ENCODE data around the gene LEPROT. TPM values are rescaled to one million over a fixed set of nuclear protein-coding genes. Genes with fewer than 3 reads are reported as not detected.

LEPROT gene
- total and polyA plus RNA-seq, 2 experiments from 2014 or later, result 22.9 to 24.9 TPM

DNA sequence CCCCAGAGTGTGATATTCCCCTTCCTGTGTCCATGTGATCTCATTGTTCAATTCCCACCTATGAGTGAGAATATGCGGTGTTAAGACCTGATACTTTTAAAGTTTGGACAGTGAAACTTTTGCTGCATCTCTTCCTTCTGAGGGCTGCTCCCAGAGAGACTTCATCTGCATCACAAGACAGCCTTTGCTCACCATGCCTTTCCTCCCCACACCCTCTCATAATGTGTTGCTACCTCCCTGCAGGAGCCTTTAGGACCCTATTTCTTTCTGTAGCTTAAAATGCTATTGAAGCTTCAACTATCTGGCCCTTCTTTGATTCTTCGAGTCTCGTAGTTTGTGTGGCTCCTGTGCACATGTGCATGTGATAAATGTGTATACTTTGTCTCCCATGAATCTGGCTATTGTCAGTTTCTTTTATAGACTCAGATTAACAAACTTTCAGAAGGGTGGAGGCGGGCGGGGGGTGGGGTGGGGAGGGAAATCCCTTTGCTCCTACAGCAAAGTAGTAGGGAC, 23.7 kb downstream of the LEPROT start (continued):
- TF ChIP-seq, protein P1, sequence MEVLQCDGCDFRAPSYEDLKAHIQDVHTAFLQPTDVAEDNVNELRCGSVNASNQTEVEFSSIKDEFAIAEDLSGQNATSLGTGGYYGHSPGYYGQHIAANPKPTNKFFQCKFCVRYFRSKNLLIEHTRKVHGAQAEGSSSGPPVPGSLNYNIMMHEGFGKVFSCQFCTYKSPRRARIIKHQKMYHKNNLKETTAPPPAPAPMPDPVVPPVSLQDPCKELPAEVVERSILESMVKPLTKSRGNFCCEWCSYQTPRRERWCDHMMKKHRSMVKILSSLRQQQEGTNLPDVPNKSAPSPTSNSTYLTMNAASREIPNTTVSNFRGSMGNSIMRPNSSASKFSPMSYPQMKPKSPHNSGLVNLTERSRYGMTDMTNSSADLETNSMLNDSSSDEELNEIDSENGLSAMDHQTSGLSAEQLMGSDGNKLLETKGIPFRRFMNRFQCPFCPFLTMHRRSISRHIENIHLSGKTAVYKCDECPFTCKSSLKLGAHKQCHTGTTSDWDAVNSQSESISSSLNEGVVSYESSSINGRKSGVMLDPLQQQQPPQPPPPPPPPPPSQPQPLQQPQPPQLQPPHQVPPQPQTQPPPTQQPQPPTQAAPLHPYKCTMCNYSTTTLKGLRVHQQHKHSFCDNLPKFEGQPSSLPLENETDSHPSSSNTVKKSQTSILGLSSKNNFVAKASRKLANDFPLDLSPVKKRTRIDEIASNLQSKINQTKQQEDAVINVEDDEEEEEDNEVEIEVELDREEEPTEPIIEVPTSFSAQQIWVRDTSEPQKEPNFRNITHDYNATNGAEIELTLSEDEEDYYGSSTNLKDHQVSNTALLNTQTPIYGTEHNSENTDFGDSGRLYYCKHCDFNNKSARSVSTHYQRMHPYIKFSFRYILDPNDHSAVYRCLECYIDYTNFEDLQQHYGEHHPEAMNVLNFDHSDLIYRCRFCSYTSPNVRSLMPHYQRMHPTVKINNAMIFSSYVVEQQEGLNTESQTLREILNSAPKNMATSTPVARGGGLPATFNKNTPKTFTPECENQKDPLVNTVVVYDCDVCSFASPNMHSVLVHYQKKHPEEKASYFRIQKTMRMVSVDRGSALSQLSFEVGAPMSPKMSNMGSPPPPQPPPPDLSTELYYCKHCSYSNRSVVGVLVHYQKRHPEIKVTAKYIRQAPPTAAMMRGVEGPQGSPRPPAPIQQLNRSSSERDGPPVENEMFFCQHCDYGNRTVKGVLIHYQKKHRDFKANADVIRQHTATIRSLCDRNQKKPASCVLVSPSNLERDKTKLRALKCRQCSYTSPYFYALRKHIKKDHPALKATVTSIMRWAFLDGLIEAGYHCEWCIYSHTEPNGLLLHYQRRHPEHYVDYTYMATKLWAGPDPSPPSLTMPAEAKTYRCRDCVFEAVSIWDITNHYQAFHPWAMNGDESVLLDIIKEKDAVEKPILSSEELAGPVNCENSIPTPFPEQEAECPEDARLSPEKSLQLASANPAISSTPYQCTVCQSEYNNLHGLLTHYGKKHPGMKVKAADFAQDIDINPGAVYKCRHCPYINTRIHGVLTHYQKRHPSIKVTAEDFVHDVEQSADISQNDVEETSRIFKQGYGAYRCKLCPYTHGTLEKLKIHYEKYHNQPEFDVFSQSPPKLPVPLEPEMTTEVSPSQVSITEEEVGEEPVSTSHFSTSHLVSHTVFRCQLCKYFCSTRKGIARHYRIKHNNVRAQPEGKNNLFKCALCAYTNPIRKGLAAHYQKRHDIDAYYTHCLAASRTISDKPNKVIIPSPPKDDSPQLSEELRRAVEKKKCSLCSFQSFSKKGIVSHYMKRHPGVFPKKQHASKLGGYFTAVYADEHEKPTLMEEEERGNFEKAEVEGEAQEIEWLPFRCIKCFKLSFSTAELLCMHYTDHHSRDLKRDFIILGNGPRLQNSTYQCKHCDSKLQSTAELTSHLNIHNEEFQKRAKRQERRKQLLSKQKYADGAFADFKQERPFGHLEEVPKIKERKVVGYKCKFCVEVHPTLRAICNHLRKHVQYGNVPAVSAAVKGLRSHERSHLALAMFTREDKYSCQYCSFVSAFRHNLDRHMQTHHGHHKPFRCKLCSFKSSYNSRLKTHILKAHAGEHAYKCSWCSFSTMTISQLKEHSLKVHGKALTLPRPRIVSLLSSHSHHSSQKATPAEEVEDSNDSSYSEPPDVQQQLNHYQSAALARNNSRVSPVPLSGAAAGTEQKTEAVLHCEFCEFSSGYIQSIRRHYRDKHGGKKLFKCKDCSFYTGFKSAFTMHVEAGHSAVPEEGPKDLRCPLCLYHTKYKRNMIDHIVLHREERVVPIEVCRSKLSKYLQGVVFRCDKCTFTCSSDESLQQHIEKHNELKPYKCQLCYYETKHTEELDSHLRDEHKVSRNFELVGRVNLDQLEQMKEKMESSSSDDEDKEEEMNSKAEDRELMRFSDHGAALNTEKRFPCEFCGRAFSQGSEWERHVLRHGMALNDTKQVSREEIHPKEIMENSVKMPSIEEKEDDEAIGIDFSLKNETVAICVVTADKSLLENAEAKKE (CRISPR knock-in tag; IDR thresholded peaks at IDR 0.05), result no peak
- TF ChIP-seq, protein P2, sequence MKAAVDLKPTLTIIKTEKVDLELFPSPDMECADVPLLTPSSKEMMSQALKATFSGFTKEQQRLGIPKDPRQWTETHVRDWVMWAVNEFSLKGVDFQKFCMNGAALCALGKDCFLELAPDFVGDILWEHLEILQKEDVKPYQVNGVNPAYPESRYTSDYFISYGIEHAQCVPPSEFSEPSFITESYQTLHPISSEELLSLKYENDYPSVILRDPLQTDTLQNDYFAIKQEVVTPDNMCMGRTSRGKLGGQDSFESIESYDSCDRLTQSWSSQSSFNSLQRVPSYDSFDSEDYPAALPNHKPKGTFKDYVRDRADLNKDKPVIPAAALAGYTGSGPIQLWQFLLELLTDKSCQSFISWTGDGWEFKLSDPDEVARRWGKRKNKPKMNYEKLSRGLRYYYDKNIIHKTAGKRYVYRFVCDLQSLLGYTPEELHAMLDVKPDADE (IDR thresholded peaks at IDR 0.05), result no peak
- TF ChIP-seq, protein P3, sequence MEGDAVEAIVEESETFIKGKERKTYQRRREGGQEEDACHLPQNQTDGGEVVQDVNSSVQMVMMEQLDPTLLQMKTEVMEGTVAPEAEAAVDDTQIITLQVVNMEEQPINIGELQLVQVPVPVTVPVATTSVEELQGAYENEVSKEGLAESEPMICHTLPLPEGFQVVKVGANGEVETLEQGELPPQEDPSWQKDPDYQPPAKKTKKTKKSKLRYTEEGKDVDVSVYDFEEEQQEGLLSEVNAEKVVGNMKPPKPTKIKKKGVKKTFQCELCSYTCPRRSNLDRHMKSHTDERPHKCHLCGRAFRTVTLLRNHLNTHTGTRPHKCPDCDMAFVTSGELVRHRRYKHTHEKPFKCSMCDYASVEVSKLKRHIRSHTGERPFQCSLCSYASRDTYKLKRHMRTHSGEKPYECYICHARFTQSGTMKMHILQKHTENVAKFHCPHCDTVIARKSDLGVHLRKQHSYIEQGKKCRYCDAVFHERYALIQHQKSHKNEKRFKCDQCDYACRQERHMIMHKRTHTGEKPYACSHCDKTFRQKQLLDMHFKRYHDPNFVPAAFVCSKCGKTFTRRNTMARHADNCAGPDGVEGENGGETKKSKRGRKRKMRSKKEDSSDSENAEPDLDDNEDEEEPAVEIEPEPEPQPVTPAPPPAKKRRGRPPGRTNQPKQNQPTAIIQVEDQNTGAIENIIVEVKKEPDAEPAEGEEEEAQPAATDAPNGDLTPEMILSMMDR (conservative IDR thresholded peaks at IDR 0.05; ENCODE audit: low read depth in 2 of 2), result no peak
- TF ChIP-seq JUNB (IDR thresholded peaks at IDR 0.05; ENCODE audit: unreplicated experiment), result no peak

DNA sequence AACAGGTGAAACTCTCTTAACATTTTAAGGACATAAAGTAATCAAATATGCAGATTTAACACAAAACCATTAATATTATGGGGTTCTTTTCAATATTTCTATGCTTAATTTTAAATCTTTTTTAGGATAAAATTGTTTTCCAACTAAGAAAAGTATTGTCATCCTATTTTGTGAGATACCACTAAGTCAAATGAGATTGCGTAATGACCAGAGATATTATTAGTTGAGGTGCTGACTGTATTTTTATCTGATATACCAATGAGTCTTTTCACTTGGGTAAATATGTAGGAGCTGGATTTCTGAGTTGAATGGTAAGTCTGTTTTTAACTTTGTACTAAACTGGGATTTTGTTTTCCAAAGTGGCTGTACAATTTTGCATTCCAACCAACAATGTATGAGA, 25.4 kb downstream of the LEPROT start:
- Histone ChIP-seq H3K9me2 (ENCODE audit: insufficient read depth) (no peaks in the 10 kb centered on the region), H3K27me3 (ENCODE audit: insufficient read depth) (no peaks in the 10 kb centered on the region), H3K79me2 (replicated peaks; ENCODE audit: insufficient read depth) (no peaks in the 10 kb centered on the region), H3K4me2 (no peak overlapping the region), H3K4me1 (ENCODE audit: insufficient read depth) (peaks cover 22% of the 10 kb centered on the region), H3F3A (replicated peaks; ENCODE audit: low read depth) (no peaks in the 10 kb centered on the region), H3K27ac (ENCODE audit: low read depth) (no peak overlapping the region), H2AFZ (no peak overlapping the region), H3K36me3 (ENCODE audit: insufficient read depth) (no peaks in the 10 kb centered on the region), H4K20me1 (replicated peaks; ENCODE audit: insufficient read depth) (no peaks in the 10 kb centered on the region), H3K4me3 (no peak overlapping the region)
- Mint-ChIP-seq H3K36me3 (ENCODE audit: low read depth) (peaks cover 17% of the 10 kb centered on the region; the same call in 2 of the 3 replicates), H3K4me3 (no peak overlapping the region), H3K4me1 (peaks cover 28% of the 10 kb centered on the region), H3K27me3 (ENCODE audit: insufficient read depth, low read depth, poor library complexity) (no peaks in the 10 kb centered on the region), H3K9me3 (peaks cover 19% of the 10 kb centered on the region), H3K27ac (no peak overlapping the region)
- DNase-seq (ENCODE audit: low spot score) (no peak), ATAC-seq (no peak)
- TF ChIP-seq POLR2AphosphoS5 (IDR thresholded peaks at IDR 0.05; ENCODE audit: low read depth), result no peak
- no peak for TF ChIP-seq JUNB (IDR thresholded peaks at IDR 0.05; ENCODE audit: unreplicated experiment)
- no peak for TF ChIP-seq EZH2phosphoT487 (IDR thresholded peaks at IDR 0.05; ENCODE audit: unreplicated experiment)
- TF ChIP-seq, protein P4, sequence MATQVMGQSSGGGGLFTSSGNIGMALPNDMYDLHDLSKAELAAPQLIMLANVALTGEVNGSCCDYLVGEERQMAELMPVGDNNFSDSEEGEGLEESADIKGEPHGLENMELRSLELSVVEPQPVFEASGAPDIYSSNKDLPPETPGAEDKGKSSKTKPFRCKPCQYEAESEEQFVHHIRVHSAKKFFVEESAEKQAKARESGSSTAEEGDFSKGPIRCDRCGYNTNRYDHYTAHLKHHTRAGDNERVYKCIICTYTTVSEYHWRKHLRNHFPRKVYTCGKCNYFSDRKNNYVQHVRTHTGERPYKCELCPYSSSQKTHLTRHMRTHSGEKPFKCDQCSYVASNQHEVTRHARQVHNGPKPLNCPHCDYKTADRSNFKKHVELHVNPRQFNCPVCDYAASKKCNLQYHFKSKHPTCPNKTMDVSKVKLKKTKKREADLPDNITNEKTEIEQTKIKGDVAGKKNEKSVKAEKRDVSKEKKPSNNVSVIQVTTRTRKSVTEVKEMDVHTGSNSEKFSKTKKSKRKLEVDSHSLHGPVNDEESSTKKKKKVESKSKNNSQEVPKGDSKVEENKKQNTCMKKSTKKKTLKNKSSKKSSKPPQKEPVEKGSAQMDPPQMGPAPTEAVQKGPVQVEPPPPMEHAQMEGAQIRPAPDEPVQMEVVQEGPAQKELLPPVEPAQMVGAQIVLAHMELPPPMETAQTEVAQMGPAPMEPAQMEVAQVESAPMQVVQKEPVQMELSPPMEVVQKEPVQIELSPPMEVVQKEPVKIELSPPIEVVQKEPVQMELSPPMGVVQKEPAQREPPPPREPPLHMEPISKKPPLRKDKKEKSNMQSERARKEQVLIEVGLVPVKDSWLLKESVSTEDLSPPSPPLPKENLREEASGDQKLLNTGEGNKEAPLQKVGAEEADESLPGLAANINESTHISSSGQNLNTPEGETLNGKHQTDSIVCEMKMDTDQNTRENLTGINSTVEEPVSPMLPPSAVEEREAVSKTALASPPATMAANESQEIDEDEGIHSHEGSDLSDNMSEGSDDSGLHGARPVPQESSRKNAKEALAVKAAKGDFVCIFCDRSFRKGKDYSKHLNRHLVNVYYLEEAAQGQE (IDR thresholded peaks at IDR 0.05; ENCODE audit: unreplicated experiment), result no peak
